DMS79 (cell line): ENCODE results near the gene NFE2.
"Not testable (repeated sequence)": the region's sequence is repeated elsewhere in the genome, so short reads cannot be mapped to it uniquely, and the experiment has no call there.

Experiments used
- DNase-seq: peaks from one replicate; lab custom pipeline; 2025; lab: John Stamatoyannopoulos, UW

The NFE2 gene

GRCh38 chr12:54282949-54283593 lies 17.7 kb downstream of the NFE2 start:
- DNase-seq: no peak

DNA sequence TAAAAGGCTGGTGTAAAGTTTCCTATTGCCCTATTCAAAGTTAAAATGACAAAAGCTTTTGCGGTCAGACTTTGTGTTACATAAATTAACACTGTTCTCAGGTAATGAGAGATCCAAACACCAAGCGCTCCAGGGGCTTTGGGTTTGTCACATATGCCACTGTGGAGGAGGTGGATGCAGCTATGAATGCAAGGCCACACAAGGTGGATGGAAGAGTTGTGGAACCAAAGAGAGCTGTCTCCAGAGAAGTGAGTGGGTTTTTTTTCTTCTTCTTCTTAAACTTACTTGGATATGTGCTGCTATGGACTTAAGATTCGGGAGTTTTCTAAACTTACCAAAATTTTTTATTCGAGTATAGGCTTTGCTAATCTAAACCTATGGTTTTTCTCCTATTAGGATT lies 19.1 kb downstream of the NFE2 start:
- DNase-seq: not testable (repeated sequence)

DNA sequence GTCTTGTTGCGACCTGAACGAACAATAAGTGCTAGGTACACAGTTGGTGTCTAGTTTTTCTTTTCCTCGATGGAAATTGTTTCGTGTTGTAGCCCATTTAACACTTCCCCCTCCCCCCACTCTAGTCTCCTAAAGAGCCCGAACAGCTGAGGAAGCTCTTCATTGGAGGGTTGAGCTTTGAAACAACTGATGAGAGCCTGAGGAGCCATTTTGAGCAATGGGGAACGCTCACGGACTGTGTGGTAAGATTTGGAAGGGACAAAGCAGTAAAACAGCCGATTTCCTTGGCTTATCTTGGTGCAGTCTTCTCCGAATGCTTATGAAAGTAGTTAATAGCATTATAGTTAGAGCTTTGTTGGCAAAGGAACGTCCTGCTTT lies 19.6 kb downstream of the NFE2 start:
- DNase-seq: not testable (repeated sequence)

DNA sequence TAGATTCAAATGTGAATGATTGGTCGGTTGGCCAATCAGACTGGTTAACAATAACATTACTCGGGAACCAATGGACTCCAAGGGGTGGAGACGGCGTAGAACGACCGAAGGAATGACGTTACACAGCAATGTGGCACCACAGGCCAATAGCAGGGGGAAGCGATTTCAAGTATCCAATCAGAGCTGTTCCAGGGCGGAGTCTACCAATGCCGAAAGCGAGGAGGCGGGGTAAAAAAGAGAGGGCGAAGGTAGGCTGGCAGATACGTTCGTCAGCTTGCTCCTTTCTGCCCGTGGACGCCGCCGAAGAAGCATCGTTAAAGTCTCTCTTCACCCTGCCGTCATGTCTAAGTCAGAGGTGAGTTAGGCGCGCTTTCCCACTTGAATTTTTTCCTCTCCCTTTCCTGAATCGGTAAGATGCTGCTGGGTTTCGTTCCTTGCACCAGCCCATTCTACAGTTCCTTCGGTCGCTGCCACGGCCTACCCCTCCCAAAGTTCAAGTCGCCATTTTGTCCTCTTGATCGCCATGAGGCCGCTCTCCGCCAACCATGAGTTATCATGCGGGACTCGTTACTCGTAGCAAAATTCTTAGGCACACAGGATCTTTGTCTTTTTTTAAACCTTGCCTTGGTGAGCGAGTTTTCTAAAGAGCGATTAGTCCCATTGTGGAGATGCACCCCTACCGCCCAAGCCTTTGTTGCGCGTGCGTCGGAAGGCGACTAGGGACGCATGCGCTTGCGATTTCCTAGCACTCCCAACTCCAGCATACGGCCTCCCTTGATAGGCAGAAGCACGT lies 20.2 kb downstream of the NFE2 start, which contains the start of gene HNRNPA1:
TSS of gene HNRNPA1 (plus strand) at position 259 of the 793 bp plus-strand sequence. CDS start at position 341, 82 bp downstream.
- peak; percentile 89 for DNase-seq

DNA sequence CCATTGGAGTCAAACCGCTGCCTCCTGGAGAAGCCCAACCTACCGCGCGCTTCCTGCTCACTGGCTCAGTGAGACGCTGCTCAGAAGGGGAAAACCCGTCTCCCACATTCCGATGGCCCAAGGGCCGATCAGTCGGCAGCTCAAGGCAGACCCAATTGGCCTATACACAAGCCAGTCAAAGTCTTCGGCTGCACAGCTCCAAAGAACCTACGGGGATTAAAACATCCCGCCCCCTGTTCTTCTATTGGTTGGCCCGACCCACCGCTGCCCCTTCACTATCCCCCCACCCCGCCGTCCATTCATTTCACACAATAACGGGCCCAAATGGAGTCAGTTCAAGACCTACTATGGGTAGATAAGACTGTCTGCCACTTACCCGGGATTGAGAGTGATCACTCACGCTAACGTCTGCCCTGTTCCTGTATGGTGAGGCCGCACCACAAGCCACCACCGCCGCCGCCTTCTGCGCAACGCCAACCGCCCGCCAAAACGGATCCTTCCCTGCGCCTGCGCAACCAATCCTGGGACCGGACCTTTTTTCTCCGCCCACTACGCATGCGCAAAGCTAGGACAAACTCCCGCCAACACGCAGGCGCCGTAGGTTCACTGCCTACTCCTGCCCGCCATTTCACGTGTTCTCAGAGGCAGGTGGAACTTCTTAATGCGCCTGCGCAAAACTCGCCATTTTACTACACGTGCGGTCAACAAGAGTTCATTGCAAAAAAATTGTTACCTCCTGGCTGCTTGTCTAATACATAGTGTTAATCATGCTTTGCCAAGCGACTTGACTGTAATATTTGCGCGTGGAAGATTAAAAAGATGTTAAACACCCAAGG lies 21.0 kb downstream of the NFE2 start, which contains the start of gene CBX5:
TSS of gene CBX5 (minus strand) at position 491 of the 836 bp plus-strand sequence. CDS start 22,472 bp downstream, outside the sequence.
- DNase-seq: peak; percentile 90

DNA sequence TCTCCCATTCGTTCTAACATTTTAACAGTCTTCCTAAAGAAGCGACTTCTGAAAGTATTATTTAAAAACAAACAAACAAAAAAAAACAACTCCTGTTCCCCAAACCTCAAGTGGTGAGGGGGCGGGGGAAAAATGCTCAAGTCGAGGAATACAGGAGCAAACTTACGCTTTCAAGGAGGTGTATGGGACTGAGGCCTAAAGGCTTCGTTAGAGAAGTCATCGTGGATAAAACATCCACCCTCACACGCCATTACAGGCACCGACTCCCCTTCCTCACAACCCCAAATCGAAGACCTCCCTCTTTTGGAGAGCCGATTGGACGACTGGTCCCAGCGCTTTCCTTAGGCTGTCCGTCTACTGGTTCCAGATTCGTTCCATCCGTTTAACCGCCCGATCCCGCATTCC lies 21.6 kb downstream of the NFE2 start:
- DNase-seq: no peak

DNA sequence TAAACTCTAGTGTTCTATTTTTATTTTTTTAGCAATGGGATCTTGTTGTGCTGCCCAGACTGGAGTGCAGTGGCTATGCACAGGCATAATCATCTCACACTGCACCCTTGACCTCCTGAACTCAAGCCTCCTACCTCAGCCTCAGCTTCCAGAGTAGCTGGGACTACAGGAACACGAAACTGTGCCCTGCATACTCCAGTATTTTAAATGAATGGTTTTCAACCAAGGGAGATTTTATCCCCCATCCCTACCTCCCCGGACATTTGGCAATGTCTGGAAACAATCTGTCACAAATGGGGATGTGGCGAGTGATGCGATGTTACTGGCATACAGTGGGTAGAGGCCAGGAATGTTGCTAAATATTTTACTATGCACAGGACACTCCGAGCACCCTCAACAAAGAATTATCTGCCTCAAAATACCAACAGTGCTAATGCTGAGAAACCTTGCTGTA lies 23.0 kb downstream of the NFE2 start:
- DNase-seq: no peak

DNA sequence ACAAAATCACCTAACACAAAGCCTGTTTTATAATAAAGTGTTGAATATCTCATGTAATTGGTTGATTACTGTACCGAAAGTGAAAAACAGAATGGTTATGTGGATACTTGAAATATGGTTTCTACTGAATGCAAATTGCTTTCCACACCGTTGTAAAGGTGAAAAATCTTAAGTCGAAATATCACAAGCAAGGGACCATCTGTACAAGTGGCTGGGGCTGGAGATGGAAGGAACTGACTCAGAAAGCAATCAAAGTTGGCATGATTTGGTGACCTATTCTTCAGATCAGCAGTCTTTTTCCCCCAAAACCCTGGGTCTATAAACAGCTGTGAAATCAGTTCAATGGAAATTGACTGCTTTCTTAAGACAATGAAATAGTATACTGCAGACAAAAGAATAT lies 24.4 kb downstream of the NFE2 start:
- no peak for DNase-seq

DNA sequence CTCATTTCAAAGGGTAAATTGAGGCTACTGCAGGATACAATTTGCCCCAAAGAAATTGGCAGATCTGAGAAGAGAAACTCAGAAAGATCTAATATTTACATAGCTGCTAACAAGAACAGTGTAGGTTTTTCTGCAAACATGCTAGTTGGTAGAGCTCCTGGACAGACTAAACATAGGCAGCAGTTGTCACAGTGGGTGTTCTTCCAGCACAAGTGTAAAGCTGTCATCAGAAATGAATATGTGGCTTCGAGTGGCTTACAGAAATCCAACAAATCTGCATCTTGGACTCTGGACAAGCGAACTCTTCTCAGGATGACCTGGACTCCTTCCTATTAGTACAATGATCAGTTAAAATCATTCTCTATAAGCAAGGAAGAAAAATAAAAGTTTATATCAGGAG lies 26.8 kb downstream of the NFE2 start:
- DNase-seq: no peak

- DNase-seq: no peak
These were observed 28.6 kb downstream of the NFE2 start for GRCh38 chr12:54272214-54272613.

GRCh38 chr12:54270345-54270744 lies 30.5 kb downstream of the NFE2 start:
- no peak for DNase-seq

DNA sequence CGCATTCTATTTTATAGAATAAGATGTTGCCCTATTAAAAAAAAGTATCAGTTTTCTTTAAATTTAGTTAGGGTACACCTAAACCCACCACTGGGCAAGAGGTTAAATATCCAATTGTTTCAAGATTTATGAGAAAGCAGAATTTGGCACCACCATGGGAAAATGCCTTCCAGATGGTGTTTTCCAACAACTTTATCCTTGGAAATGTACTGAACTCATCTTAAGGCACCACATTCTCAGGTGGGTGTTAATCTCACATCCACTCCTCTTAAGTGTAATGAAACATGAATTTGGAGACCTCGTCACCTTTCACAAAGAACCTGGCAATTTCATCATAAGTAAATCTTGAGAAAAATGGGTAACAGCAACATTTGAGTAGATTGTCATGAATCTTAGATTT lies 34.0 kb downstream of the NFE2 start:
- DNase-seq: no peak

GRCh38 chr12:54265364-54265812 lies 35.4 kb downstream of the NFE2 start:
- DNase-seq: no peak

DNA sequence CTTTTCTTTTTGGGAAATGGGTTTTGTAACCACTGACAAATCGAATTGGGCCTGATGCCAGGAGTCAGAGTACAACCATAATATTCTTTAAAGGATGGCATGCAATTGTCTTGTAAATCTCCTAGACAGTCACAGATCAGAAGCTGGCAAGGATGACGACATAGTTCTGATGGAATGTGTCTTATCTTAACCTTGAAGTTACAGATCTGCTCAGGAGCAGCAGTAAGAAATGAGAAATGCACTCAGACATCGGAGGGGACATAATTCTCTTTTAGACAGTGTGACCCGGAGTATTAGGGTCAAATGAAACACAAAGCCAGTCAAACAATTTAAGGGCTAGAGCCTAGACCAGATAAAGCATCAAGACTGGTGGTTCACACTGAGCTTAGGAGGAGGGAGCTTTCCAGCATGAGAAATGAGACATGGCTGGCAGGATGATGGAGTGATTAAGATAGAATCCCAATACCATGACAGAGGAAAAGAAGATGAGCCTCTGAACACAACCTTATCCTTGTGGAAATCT lies 38.4 kb downstream of the NFE2 start:
- DNase-seq: no peak

GRCh38 chr12:54261815-54262402 lies 38.9 kb downstream of the NFE2 start:
- DNase-seq: no peak

- peak; percentile 52 for DNase-seq
These were observed 41.4 kb downstream of the NFE2 start for GRCh38 chr12:54259194-54260011.

- DNase-seq: no peak
These were observed 42.6 kb downstream of the NFE2 start for GRCh38 chr12:54258201-54258681.

- DNase-seq: no peak
These were observed 43.5 kb downstream of the NFE2 start for GRCh38 chr12:54257332-54257731.

DNA sequence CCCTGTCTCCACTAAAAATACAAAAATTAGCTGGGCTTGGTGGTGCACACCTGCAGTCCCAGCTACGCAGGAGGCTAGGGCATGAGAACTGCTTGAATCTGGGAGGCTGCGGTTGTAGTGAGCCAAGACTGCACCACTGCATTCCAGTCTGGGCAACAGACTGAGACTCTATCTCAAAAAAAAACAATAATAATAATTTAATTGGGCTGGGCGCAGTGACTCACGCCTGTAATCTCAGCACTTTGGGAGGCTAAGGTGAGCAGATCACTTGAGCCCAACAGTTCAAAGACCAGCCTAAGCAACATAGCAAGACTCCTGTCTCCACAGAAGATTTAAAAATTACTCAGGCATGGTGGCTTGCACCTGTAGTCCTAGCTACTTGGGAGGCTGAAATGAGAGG lies 47.6 kb downstream of the NFE2 start:
- no peak for DNase-seq

GRCh38 chr12:54251667-54252284 lies 49.0 kb downstream of the NFE2 start:
- DNase-seq: no peak
